Neural crest cell (in vitro differentiated cells): ENCODE measurements around the gene TRIP6. TPM values are rescaled to one million over a fixed set of nuclear protein-coding genes. Genes with fewer than 3 reads are reported as not detected.

Experiments used
- DNase-seq: peaks from one replicate; pipeline ENCODE4 v3.0.0; 2021; ENCODE audit warnings: low read depth, mixed read lengths, low spot score
- H3K27ac Mint-ChIP-seq: one replicate; pipeline ENCODE4 v1.8.0; 2021; ENCODE audit warnings: mild to moderate bottlenecking, mixed read lengths; ENCODE audit not compliant: unreplicated experiment
- H3K27me3 Mint-ChIP-seq: 2 replicates; pipeline ENCODE4 v1.8.0; 2021; ENCODE audit warnings: low read depth, mild to moderate bottlenecking, mixed read lengths
- H3K36me3 Mint-ChIP-seq: 2 replicates; pipeline ENCODE4 v1.8.0; 2021; ENCODE audit warnings: low read depth, mild to moderate bottlenecking, mixed read lengths
- H3K4me1 Mint-ChIP-seq: 2 replicates; pipeline ENCODE4 v1.8.0; 2021; ENCODE audit warnings: mixed read lengths
- H3K4me3 Mint-ChIP-seq: one replicate; pipeline ENCODE4 v1.8.0; 2021; ENCODE audit warnings: mild to moderate bottlenecking, mixed read lengths
- H3K9me3 Mint-ChIP-seq: 2 replicates; pipeline ENCODE4 v1.8.0; 2021; ENCODE audit warnings: mixed read lengths
- CTCF ChIP-seq: fragments of 200-600 bp; sonication (generic); conservative IDR thresholded peaks from 2 replicates; pipeline ENCODE4 v1.5.0; 2021; ENCODE audit warnings: antibody characterized with exemption, mild to moderate bottlenecking
- total RNA-seq: library from RNA; stranded (reverse); gene quantifications from 2 replicates; pipeline ENCODE4 v1.2.1, GENCODE V29; 2021

The TRIP6 gene
- total RNA-seq, 1 donor from 2014 or later, result 39.7 TPM

DNA sequence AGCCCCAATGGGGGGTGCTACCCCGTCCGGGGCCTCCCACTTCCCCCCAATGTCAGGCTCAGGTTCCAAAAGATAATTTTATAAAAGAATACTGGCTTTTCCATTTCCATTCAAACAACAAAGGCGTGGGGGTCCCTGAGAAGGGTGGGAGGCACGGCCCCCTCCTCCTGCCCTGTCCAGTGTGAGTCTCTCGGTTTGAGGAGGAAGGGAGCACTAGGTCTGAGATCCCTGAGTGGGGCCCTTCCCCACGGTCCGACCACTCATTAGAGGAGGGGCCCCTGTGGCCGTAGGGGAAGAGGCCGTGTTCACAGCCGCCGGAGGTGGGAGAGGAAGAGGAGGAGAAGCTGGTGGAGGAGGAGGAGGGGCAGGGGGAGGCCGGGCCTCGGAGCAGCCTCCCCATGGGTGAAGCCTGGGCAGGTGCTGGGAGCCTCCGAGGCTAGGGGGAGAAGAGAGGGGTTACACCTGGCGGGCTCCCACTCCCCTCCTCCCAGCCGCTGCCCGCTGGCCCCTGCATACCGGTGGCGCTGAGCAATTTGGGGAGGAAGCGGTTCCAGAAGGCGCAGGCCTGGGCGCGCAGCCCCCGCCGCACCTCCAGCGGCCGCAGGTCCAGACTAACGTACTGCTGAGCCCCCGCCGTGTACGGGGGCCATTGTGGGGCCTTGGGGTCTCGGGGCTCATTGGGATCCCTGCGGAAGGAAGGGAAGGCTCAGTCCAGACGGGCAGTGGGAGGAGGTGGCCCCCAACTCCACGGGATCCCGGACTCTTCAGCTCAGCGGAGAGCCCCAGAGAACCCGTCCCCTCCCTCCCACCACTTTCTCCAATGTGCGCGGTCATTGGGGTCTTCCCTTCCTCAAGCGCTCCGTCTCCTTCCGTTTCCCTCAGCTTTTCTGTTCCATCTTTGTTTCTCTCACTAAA, 23.7 kb downstream of the TRIP6 start:
- Mint-ChIP-seq H3K36me3 (peaks cover 12% of the 10 kb centered on the region), H3K27me3 (peaks cover 32% of the 10 kb centered on the region), H3K4me3 (peak overlapping the region; percentile 90), H3K27ac (peak overlapping the region; percentile 62), H3K4me1 (peaks cover 44% of the 10 kb centered on the region), H3K9me3 (no peaks in the 10 kb centered on the region)
- TF ChIP-seq CTCF, result no peak
- no peak for DNase-seq

- Mint-ChIP-seq H3K4me3 (peak overlapping the region; percentile 82), H3K27ac (peak overlapping the region; percentile 62), H3K4me1 (peaks cover 48% of the 10 kb centered on the region), H3K36me3 (peaks cover 5% of the 10 kb centered on the region), H3K27me3 (peaks cover 38% of the 10 kb centered on the region), H3K9me3 (no peaks in the 10 kb centered on the region)
- no peak for TF ChIP-seq CTCF
- DNase-seq, result no peak
Observed at GRCh38 chr7:100891568-100892247, 24.5 kb downstream of the TRIP6 start.

DNA sequence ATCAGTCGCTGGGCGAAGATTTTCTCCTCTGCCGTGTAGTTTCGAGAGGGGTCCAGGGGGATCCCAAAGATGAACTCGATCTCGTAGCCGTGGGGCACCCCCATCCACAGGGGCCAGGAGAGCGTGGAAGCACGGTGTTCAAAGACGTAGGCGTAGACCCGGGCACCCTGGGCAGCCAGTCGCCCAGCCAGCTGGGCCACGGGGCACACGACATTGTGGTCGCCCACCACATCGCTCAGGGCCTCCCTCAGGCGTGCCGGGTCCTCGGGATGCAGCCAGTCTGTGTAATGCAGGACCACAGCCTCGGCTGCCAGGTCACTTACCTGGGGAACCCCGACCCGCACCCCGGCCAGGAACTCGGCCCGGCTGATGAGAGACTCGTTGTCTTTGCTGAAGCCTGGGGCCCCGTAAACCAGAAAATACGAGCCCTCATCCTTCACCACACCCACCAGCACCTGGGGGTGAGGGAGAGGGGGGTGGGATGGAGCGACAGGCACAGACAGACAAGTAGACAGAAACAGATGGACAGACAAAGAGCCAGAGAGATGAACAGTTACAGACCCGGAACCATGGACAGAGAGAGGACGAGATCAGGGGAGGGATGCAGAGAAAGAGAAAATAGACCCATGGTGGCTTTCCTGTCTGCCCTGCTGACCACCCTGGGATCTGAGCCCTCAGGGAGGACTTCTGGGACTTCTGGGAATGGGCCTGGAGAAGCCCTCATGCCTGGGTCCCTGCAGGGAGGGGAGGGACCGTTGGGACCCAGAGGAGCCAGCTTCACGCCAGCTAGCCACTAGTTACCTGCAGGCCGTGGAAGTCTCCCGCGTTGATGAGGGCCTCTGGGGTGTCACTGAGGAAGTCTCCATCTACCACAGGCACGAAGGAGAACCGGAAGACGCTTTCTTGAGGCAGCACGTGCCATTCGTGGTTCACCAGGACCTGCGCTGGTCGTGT, 25.5 kb downstream of the TRIP6 start:
- H3K4me1 Mint-ChIP-seq, result peaks cover 42% of the 10 kb centered on the region
- DNase-seq, result no peak
- no peak for TF ChIP-seq CTCF
- H3K27ac Mint-ChIP-seq, result no peak overlapping the region
- H3K27me3 Mint-ChIP-seq, result peaks cover 44% of the 10 kb centered on the region
- no peaks in the 10 kb centered on the region for H3K9me3 Mint-ChIP-seq
- H3K36me3 Mint-ChIP-seq, result peaks cover 4% of the 10 kb centered on the region
- H3K4me3 Mint-ChIP-seq, result peak overlapping the region; percentile 82

DNA sequence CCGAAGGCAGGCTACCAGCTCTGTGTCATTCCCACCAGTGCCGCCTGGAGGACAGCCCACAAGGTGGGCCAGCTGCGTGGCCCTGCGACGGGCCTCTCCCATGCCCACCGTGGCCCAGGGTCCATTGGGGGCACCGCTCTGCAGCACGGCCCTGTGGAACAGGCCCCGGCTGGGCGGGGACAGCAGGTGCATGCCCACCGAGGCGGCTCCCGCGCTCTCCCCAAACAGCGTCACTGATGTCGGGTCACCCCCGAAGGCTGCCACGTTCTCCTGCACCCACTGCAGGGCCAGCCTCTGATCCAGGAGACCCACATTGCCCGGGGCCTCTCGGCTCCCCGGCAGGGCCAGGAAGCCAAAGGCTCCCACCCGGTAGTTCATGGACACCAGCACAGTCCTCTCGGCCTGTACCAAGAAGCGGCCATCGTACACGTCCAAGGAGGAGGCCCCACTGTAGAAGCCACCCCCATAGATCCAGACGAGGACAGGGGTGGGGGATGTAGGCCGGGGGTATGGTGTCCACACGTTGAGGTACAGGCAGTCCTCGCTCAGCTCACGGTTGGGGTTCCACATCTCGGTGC, 26.2 kb downstream of the TRIP6 start:
- no peak overlapping the region for H3K27ac Mint-ChIP-seq
- no peak for DNase-seq
- peak overlapping the region; percentile 41 for H3K4me3 Mint-ChIP-seq
- H3K36me3 Mint-ChIP-seq, result no peaks in the 10 kb centered on the region
- no peaks in the 10 kb centered on the region for H3K9me3 Mint-ChIP-seq
- H3K27me3 Mint-ChIP-seq, result peaks cover 52% of the 10 kb centered on the region
- peaks cover 35% of the 10 kb centered on the region for H3K4me1 Mint-ChIP-seq
- no peak for TF ChIP-seq CTCF
